HG03469 (cell line): ENCODE measurements around the gene ASB3.
"Not testable (repeated sequence)": the region's sequence is repeated elsewhere in the genome, so short reads cannot be mapped to it uniquely, and the experiment has no call there.

ENCODE experiments used
- ATAC-seq: cut with Tn5 transposase; IDR thresholded peaks from one replicate; pipeline ENCODE4 v1.9.1; 2021; ENCODE audit warnings: mild to moderate bottlenecking, moderate library complexity, moderate number of reproducible peaks; ENCODE audit not compliant: unreplicated experiment

ASB3 gene

DNA sequence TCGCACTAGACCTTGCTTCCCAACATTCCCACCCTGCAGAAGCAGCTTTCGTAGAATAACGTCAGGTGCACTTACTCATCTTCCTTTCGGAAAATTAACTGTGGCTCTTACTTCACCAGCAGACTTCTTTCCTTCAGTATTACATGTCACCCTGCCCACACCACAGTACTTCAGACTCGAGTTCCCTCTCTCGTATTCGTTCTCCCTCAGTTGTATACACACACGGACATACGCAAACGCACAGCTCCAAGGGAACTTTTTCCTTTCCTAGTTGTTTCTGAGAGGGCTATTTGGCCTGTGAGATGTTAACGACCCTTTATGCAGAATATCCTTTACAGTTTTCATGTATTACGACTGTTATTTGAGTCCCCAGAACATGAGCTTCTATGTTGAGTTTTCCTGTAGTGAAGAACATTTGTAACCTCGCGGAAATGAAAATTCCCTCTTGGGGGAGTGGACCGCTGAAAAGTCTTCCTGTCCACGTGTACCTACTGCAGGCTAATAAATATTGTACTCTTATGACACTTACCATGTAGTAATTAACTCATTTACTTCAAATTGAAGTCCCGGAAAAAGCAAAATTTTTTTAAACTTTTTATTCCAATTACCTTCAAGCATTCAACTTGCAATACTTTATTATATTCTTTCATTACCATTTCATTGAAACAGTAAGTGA lies 999 bp upstream of the ASB3 start:
- no peak for ATAC-seq

- ATAC-seq, result peak; percentile 2
Observed at GRCh38 chr2:53786352-53786704, 425 bp downstream of the ASB3 start.

GRCh38 chr2:53785366-53785765 lies 1.4 kb downstream of the ASB3 start:
- ATAC-seq, result no peak

DNA sequence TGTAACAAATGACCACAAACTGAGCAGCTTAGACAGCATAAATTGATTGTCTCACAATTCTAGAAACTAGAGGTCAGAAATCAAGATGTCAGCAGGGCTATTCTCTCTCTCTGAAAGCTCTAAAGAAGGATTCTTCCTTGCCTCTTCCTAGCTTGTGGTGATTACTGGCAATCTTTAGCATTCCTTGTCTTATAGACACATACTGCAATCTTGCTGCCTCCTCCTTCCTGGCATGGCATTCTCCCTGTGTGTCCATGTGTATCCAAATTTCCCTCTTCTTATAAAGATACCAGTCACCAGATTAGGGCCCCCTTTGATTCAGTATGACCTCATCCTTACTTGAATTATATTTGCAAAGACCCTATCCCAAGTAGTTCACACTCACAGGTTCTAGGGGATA lies 2.3 kb downstream of the ASB3 start:
- ATAC-seq, result no peak

GRCh38 chr2:53782676-53783075 lies 4.1 kb downstream of the ASB3 start:
- ATAC-seq, result no peak

- no peak for ATAC-seq
Observed at GRCh38 chr2:53780056-53780455, 6.7 kb downstream of the ASB3 start.

DNA sequence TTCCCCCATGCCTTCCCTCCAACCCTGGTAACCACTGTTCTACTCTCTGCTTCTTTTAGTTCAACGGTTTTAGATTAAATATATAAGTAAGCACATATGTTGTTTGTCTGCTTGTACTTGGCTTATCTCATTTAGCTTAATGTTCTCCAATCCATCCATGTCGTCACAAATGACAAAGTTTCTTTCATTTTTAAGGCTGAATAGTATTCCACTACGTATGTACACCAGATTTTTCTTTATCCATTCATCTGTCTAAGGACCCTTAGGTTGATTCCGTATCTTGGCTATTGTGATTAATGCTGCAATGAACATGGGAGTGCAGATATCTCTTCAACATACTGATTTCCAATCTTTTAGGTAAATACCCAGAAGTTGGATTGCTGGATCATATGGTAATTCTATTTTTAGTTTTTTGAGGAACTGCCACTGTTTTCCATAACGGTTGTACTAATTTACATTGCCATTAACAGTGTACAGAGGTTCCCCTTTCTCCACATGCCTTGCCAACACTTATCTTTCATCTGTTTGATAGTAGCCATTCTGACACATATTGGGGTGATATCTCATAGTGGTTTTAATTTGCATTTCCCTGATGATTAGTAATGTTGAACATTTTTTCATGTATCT lies 8.1 kb downstream of the ASB3 start:
- no peak for ATAC-seq

GRCh38 chr2:53777134-53777533 lies 9.6 kb downstream of the ASB3 start:
- no peak for ATAC-seq

DNA sequence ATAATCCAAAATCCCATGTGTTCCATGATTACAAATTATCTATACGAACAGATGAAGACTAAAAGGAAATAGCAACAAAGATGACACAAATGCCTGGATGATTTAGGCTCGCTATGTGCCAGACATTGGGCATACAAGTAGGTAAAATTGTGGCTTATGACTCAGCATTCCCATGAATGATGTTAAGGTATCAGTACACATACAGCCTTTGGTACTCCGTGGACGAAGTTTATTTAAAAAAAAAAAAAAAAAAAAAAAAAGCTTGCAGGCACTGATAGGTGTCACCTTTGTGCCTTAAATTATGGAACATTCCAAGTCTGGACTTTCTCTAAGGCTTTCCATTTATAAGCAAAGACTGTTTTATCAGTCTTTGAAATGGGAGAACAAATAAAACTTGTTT lies 16.5 kb downstream of the ASB3 start:
- no peak for ATAC-seq

GRCh38 chr2:53769318-53769945 lies 17.3 kb downstream of the ASB3 start:
- ATAC-seq, result no peak

GRCh38 chr2:53768242-53768542 lies 18.6 kb downstream of the ASB3 start:
- peak; percentile 34 for ATAC-seq

DNA sequence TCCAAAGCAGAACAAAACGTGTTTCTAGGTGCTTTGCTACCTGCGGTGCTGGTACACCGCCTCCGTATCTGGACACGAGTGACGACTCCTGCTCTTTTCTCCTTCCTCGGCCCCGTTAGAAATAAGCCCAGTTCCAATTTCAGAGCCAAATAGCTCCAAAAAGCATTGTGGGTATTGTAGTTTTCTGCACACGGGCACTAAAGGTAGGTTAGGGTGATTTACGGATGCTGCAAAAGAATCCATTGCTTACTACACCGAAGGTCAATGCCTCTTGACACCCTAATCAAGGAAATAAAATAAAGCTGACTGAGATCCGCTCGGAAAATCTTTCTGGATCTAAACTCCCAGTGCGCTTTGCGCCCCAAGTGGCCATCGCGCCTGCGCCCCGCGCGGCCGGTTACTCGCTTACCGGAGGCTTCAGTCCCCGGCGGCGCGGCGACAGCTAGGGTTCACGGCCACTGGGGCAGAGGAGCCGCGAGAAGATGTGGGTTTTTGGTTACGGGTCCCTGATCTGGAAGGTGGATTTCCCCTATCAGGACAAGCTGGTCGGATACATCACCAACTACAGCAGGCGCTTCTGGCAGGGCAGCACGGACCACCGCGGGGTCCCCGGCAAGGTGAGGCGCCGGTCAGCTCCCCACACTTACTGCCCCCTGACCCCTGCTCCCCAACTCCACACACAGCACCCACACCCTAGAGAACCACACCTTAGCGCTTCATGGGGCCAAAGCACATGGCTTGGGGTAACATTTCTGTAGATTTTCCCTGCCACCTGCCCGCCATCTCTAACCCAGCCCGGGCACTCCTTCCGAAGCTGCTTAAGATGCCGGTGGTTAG lies 19.1 kb downstream of the ASB3 start, which contains the start of gene CHAC2:
TSS of gene CHAC2 (plus strand) at position 400 of the 837 bp plus-strand sequence. CDS start at position 483, 83 bp downstream.
- peak; percentile 80 for ATAC-seq

- ATAC-seq, result no peak
Observed at GRCh38 chr2:53765767-53766166, 21.0 kb downstream of the ASB3 start.

GRCh38 chr2:53757206-53757605 lies 29.5 kb downstream of the ASB3 start:
- not testable (repeated sequence) for ATAC-seq

DNA sequence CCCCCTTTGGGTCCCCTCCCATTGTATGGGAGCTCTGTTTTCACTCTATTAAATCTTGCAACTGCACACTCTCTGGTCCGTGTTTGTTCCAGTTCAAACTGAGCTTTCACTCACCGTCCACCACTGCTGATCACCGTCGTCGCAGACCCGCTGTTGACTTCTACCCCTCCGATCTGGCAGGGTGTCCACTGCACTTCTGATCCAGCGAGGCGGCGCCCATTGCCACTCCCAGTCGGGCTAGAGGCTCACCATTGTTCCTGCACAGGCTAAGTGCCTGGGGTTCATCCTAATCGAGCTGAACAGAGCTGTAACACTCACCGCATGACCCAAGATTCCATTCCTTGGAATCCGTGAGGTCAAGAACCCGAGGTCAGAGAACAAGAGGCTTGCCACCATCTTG lies 30.1 kb downstream of the ASB3 start:
- no peak for ATAC-seq

DNA sequence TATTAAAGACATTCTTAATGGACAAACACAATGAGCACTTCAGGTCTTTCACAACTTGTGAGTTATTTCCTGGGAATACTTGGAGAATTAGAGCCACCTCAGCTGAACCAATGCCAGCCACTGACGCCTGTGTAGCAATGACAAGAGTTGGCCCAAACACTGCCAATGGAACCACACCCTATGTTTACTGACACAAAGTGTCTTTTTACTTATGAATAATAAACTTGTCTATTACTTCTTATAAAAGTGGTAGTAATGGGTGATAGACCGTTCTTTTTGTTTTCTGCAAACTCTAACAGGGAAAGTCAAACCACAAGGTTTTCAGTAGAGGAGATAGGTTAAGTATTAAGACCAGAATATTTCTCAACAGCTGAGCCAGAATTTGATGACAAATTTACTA lies 31.6 kb downstream of the ASB3 start:
- ATAC-seq, result no peak

DNA sequence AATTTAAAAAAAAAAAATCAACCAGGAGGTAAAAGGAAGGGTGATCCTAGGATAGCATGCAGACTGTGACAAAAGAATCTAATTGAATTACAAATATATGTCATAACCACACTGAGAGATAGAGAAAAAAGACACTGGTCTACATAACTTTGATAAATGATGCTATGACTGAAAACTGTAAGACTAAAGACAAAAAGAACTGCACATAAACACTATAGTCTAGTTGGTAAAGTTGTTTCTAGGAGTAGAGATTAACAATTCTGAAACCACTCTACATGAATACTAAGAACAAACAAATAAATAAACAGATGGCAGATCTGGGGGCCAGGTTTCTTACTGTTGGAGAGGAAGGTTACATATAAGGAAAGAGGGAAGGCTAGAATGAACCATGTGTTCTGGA lies 33.7 kb downstream of the ASB3 start:
- no peak for ATAC-seq

DNA sequence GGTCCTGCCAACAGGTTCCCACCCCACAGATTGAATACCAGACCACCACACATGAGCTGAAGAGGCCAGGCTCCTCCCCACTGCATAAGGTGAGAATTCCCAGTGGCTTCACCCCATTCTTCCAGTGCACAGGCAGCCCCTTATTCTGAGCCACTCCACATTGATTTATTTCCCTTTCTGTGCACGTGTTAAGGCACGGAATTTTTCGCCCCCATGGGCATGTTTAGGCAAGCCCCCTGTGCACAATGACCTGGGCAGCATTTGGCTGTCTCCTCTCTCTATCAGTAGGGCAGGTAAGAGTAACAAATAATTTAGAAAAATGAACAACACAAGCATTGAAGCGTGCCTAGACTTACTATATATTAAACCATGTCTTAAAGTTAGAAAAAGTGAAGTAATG lies 34.4 kb downstream of the ASB3 start:
- no peak for ATAC-seq

DNA sequence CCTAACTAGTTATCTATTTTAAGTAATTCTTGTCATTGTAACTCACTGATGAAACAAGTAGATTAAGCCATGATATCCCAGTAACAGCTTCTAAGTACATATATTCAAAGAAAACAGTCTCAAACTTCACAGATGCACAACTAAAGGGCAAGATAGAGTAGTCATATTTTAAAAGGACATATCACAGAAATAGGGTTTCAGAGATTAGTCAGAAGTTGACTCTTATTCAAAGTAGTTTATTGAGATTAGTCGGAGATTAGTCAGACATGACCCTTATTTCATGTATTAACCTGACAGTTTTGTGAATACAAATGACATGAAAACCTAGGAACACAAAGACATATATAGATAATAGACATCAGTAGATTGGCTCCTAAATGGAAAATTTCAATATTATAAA lies 35.0 kb downstream of the ASB3 start:
- ATAC-seq, result peak; percentile 97

GRCh38 chr2:53750041-53750768 lies 36.5 kb downstream of the ASB3 start:
- no peak for ATAC-seq
